Neural cell (in vitro differentiated cells): ENCODE results near the gene FBXL15. TPM values are rescaled to one million over a fixed set of nuclear protein-coding genes. Genes with fewer than 3 reads are reported as not detected.

Source experiments
- H2AFZ ChIP-seq: fragments of 200-600, 300-800 bp; sonication (generic), shearing (Covaris generic); 2 replicates; pipeline ENCODE4 v1.6.0; 2014; ENCODE audit warnings: low read depth, mild to moderate bottlenecking, antibody characterized with exemption, low read length, moderate library complexity
- H3F3A ChIP-seq: fragments of 200-600 bp; shearing (Covaris generic); 2 replicates; pipeline ENCODE4 v1.6.1; 2016; ENCODE audit warnings: mild to moderate bottlenecking, moderate library complexity, mixed read lengths, antibody characterized with exemption, low read length; ENCODE audit not compliant: insufficient read depth, poor library complexity, severe bottlenecking
- H3K27ac ChIP-seq: fragments of 200-600, 300-800 bp; sonication (generic), shearing (Covaris generic); 2 replicates; pipeline ENCODE4 v1.5.1; 2014; ENCODE audit warnings: mild to moderate bottlenecking, low read length, moderate library complexity
- H3K27me3 ChIP-seq: fragments of 300-800, 200-600 bp; sonication (generic), shearing (Covaris generic); 2 replicates; pipeline ENCODE4 v1.6.0; 2014; ENCODE audit warnings: mild to moderate bottlenecking, low read depth, low read length, moderate library complexity; ENCODE audit not compliant: insufficient read depth
- H3K36me3 ChIP-seq: fragments of 300-800, 200-600 bp; sonication (generic), shearing (Covaris generic); 2 replicates; pipeline ENCODE4 v1.5.1; 2014; ENCODE audit warnings: mild to moderate bottlenecking, antibody characterized with exemption, low read length, moderate library complexity; ENCODE audit not compliant: insufficient read depth
- H3K4me2 ChIP-seq: fragments of 300-800, 200-600 bp; sonication (generic), shearing (Covaris generic); 2 replicates; pipeline ENCODE4 v1.6.0; 2014; ENCODE audit warnings: mild to moderate bottlenecking, low read length
- H3K4me3 ChIP-seq: fragments of 300-800, 200-600 bp; sonication (generic), shearing (Covaris generic); 2 replicates; pipeline ENCODE4 v1.5.1; 2014; ENCODE audit warnings: mild to moderate bottlenecking, low read length, moderate library complexity
- H3K79me2 ChIP-seq: fragments of 200-600 bp; shearing (Covaris generic); replicated peaks from 2 replicates; pipeline ENCODE4 v1.6.0; 2014; ENCODE audit warnings: mild to moderate bottlenecking, low read length, moderate library complexity; ENCODE audit not compliant: insufficient read depth
- H3K9ac ChIP-seq: fragments of 300-800, 200-600 bp; sonication (generic), shearing (Covaris generic); 2 replicates; pipeline ENCODE4 v1.6.1; 2016; ENCODE audit warnings: mild to moderate bottlenecking, low read length, mixed read lengths
- H3K9me2 ChIP-seq: fragments of 200-600 bp; shearing (Covaris generic); 2 replicates; pipeline ENCODE4 v1.6.1; 2016; ENCODE audit warnings: mild to moderate bottlenecking, low read length, mixed read lengths; ENCODE audit not compliant: insufficient read depth
- H3K9me3 ChIP-seq: fragments of 200-600, 300-800 bp; sonication (generic), shearing (Covaris generic); 2 replicates; pipeline ENCODE4 v1.6.1; 2016; ENCODE audit warnings: mild to moderate bottlenecking, mixed run types, low read length, moderate library complexity, mixed read lengths
- H4K20me1 ChIP-seq: fragments of 200-600 bp; shearing (Covaris generic); 2 replicates; pipeline ENCODE4 v1.6.1; 2016; ENCODE audit warnings: mild to moderate bottlenecking, mixed run types; ENCODE audit not compliant: insufficient read depth
- CTCF ChIP-seq: fragments of 450-650 bp; IDR thresholded peaks from 2 replicates; pipeline ENCODE4 v1.5.1; 2014; ENCODE audit warnings: antibody characterized with exemption, mild to moderate bottlenecking, moderate library complexity; ENCODE audit not compliant: poor library complexity, severe bottlenecking
- EP300 ChIP-seq: fragments of 450-650 bp; conservative IDR thresholded peaks from 2 replicates; pipeline ENCODE4 v1.6.1; 2014; ENCODE audit warnings: antibody characterized with exemption, mild to moderate bottlenecking, moderate library complexity; ENCODE audit not compliant: poor library complexity, severe bottlenecking
- EZH2 ChIP-seq: fragments of 200-600, 300-800 bp; shearing (Covaris generic), sonication (generic); IDR thresholded peaks from 2 replicates; pipeline ENCODE4 v1.6.1; 2014; ENCODE audit warnings: antibody characterized with exemption, low read length, borderline replicate concordance, mild to moderate bottlenecking; ENCODE audit not compliant: insufficient read depth, poor library complexity, severe bottlenecking
- MXI1 ChIP-seq: fragments of 450-650 bp; conservative IDR thresholded peaks from 2 replicates; pipeline ENCODE4 v1.6.1; 2014; ENCODE audit warnings: antibody characterized with exemption, mild to moderate bottlenecking; ENCODE audit not compliant: poor library complexity, severe bottlenecking
- POLR2AphosphoS5 ChIP-seq: IDR thresholded peaks from 2 replicates; pipeline ENCODE4 v1.6.1; 2012
- RAD21 ChIP-seq: fragments of 450-650 bp; conservative IDR thresholded peaks from 2 replicates; pipeline ENCODE4 v1.6.1; 2014; ENCODE audit warnings: antibody characterized with exemption, mild to moderate bottlenecking, moderate library complexity
- REST ChIP-seq: IDR thresholded peaks from 2 replicates; pipeline ENCODE4 v1.6.1; 2012; ENCODE audit warnings: borderline replicate concordance
- SMC3 ChIP-seq: fragments of 450-650 bp; conservative IDR thresholded peaks from 2 replicates; pipeline ENCODE4 v1.6.1; 2014; ENCODE audit warnings: antibody characterized with exemption, mild to moderate bottlenecking, moderate library complexity; ENCODE audit not compliant: poor library complexity
- TAF1 ChIP-seq: IDR thresholded peaks from 2 replicates; pipeline ENCODE4 v1.6.1; 2012; ENCODE audit warnings: low read depth
- polyA plus RNA-seq: library from polyadenylated mRNA; depleted of rRNA; stranded (reverse); fragments of >200 nt; gene quantifications from 2 replicates; pipeline ENCODE4 v1.2.3, GENCODE V29; 2014

The FBXL15 gene
- polyA plus RNA-seq, 1 donor from 2014 or later, result 37.8 TPM

- Histone ChIP-seq H3F3A (no peaks in the 10 kb centered on the region), H4K20me1 (no peaks in the 10 kb centered on the region), H3K27ac (peak within 1 kb of the TSS; percentile 28), H3K79me2 (no peaks in the 10 kb centered on the region), H3K9me3 (no peaks in the 10 kb centered on the region), H3K9ac (peak within 1 kb of the TSS; percentile 79), H3K4me2 (peak within 1 kb of the TSS; percentile 48), H3K36me3 (no peaks in the 10 kb centered on the region), H3K9me2 (no peaks in the 10 kb centered on the region), H2AFZ (no peak within 1 kb of the TSS), H3K4me3 (peak within 1 kb of the TSS; percentile 79), H3K27me3 (no peaks in the 10 kb centered on the region)
- no peak for TF ChIP-seq SMC3
- TF ChIP-seq RAD21, result no peak
- TF ChIP-seq REST, result no peak
- no peak for TF ChIP-seq EZH2
- no peak for TF ChIP-seq MXI1
- TF ChIP-seq POLR2AphosphoS5, result no peak
Measured at GRCh38 chr10:102451105-102451969, 30.7 kb downstream of the FBXL15 start, which contains the start of gene C10orf95. Gene C10orf95 (minus strand): TSS chr10:102451543. CDS start chr10:102451093, 450 bp downstream.

- no peaks in the 10 kb centered on the region for H3K36me3 ChIP-seq
- no peaks in the 10 kb centered on the region for H3F3A ChIP-seq
- H2AFZ ChIP-seq, result no peak overlapping the region
- no peaks in the 10 kb centered on the region for H3K79me2 ChIP-seq
- no peaks in the 10 kb centered on the region for H3K9me2 ChIP-seq
- H3K4me3 ChIP-seq, result no peak overlapping the region
- H4K20me1 ChIP-seq, result no peaks in the 10 kb centered on the region
- TF ChIP-seq RAD21 (no peak), TAF1 (no peak), MXI1 (no peak), EP300 (no peak), EZH2 (no peak), CTCF (no peak), POLR2AphosphoS5 (no peak), REST (no peak), SMC3 (no peak)
- no peaks in the 10 kb centered on the region for H3K27me3 ChIP-seq
- no peak overlapping the region for H3K27ac ChIP-seq
- no peak overlapping the region for H3K9ac ChIP-seq
- H3K4me2 ChIP-seq, result no peak overlapping the region
- no peaks in the 10 kb centered on the region for H3K9me3 ChIP-seq
Measured at GRCh38 chr10:102452672-102453340, 32.2 kb downstream of the FBXL15 start.
